GM23338 (cell line): ENCODE measurements around the gene DNAJC11. TPM values are rescaled to one million over a fixed set of nuclear protein-coding genes. Genes with fewer than 3 reads are reported as not detected.

Experiments used
- ATAC-seq: fragments of 200-7000 bp; cut with Tn5 transposase; 3 replicates; pipeline ENCODE4 v1.9.1; 2020
- DNase-seq: peaks from one replicate; pipeline ENCODE4 v3.0.0-alpha.2; 2015; ENCODE audit warnings: low spot score
- H2AFZ ChIP-seq: fragments of 200-600 bp; sonication (generic); 2 replicates; pipeline ENCODE4 v1.8.0; 2016; ENCODE audit warnings: antibody characterized with exemption, mild to moderate bottlenecking, moderate library complexity
- H3F3A ChIP-seq: fragments of 200-600 bp; sonication (generic); replicated peaks from 2 replicates; pipeline ENCODE4 v1.8.0; 2017; ENCODE audit warnings: antibody characterized with exemption, mixed run types, low read depth
- H3K27ac ChIP-seq: fragments of 200-600 bp; sonication (generic); 2 replicates; pipeline ENCODE4 v1.6.1; 2016; ENCODE audit warnings: low read depth
- H3K27me3 ChIP-seq: fragments of 200-600 bp; sonication (generic); 2 replicates; pipeline ENCODE4 v1.8.0; 2016; ENCODE audit warnings: mild to moderate bottlenecking, mixed run types, moderate library complexity; ENCODE audit not compliant: insufficient read depth
- H3K36me3 ChIP-seq: fragments of 200-600 bp; sonication (generic); 2 replicates; pipeline ENCODE4 v1.8.0; 2016; ENCODE audit warnings: mild to moderate bottlenecking; ENCODE audit not compliant: insufficient read depth
- H3K4me1 ChIP-seq: fragments of 200-600 bp; sonication (generic); 2 replicates; pipeline ENCODE4 v1.8.0; 2016; ENCODE audit warnings: mild to moderate bottlenecking, moderate library complexity; ENCODE audit not compliant: insufficient read depth
- H3K4me2 ChIP-seq: fragments of 200-600 bp; sonication (generic); 2 replicates; pipeline ENCODE4 v1.7.1; 2017; ENCODE audit warnings: mixed run types
- H3K4me3 ChIP-seq: fragments of 200-600 bp; sonication (generic); 2 replicates; pipeline ENCODE4 v1.6.1; 2016; ENCODE audit warnings: mixed run types
- H3K79me2 ChIP-seq: fragments of 200-600 bp; sonication (generic); replicated peaks from 2 replicates; pipeline ENCODE4 v1.8.0; 2017; ENCODE audit warnings: mild to moderate bottlenecking; ENCODE audit not compliant: insufficient read depth
- H3K9me2 ChIP-seq: fragments of 200-600 bp; sonication (generic); 2 replicates; pipeline ENCODE4 v1.8.0; 2017; ENCODE audit not compliant: insufficient read depth
- H4K20me1 ChIP-seq: fragments of 200-600 bp; sonication (generic); replicated peaks from 2 replicates; pipeline ENCODE4 v1.8.0; 2017; ENCODE audit warnings: mild to moderate bottlenecking; ENCODE audit not compliant: insufficient read depth
- H3K27ac Mint-ChIP-seq: 2 replicates; pipeline ENCODE4 v1.8.0; 2020; ENCODE audit warnings: inconsistent platforms, mild to moderate bottlenecking, moderate library complexity, mixed read lengths
- H3K27me3 Mint-ChIP-seq: 3 replicates; pipeline ENCODE4 v1.8.0; 2022; ENCODE audit warnings: low read depth, mild to moderate bottlenecking, moderate library complexity, mixed read lengths, inconsistent platforms; ENCODE audit not compliant: insufficient read depth, poor library complexity
- H3K36me3 Mint-ChIP-seq: 3 replicates; pipeline ENCODE4 v1.8.0; 2021; ENCODE audit warnings: low read depth, mild to moderate bottlenecking, inconsistent platforms, moderate library complexity, mixed read lengths
- H3K4me1 Mint-ChIP-seq: 3 replicates; pipeline ENCODE4 v1.8.0; 2020; ENCODE audit warnings: mild to moderate bottlenecking, inconsistent platforms, mixed read lengths
- H3K4me3 Mint-ChIP-seq: 3 replicates; pipeline ENCODE4 v1.8.0; 2021; ENCODE audit warnings: moderate library complexity, mild to moderate bottlenecking, inconsistent platforms, mixed read lengths
- H3K9me3 Mint-ChIP-seq: 3 replicates; pipeline ENCODE4 v1.8.0; 2020; ENCODE audit warnings: moderate library complexity, mild to moderate bottlenecking, inconsistent platforms, mixed read lengths
- CREB1 ChIP-seq: fragments of 250-450 bp; sonication (Bioruptor Pico); IDR thresholded peaks from 2 replicates; pipeline ENCODE4 v1.5.0; 2020; ENCODE audit warnings: low read depth, mild to moderate bottlenecking, moderate library complexity
- CTCF ChIP-seq, 2 experiments: fragments of 200-600 bp in 1 of 2; sonication (generic) in 1 of 2; conservative IDR thresholded peaks; 2 replicates each; pipeline versions ENCODE4 v1.5.1 to v1.6.1; 2016 to 2017; ENCODE audit warnings: antibody characterized with exemption in 2 of 2, low read depth in 2 of 2, mild to moderate bottlenecking in 2 of 2, moderate library complexity in 1 of 2
- ETS1 ChIP-seq: IDR thresholded peaks from 2 replicates; pipeline ENCODE4 v1.6.1; 2016; ENCODE audit warnings: antibody characterized with exemption
- EZH2 ChIP-seq: fragments of 200-600 bp; sonication (generic); IDR thresholded peaks from one replicate; pipeline ENCODE4 v1.8.0; 2017; ENCODE audit warnings: antibody characterized with exemption, mild to moderate bottlenecking, low read depth; ENCODE audit not compliant: unreplicated experiment
- EZH2phosphoT487 ChIP-seq: fragments of 200-600 bp; sonication (generic); IDR thresholded peaks from one replicate; pipeline ENCODE4 v1.8.1; 2018; ENCODE audit warnings: antibody characterized with exemption; ENCODE audit not compliant: unreplicated experiment
- JUNB ChIP-seq: IDR thresholded peaks from one replicate; pipeline ENCODE4 v1.6.1; 2016; ENCODE audit warnings: antibody characterized with exemption; ENCODE audit not compliant: unreplicated experiment
- NANOG ChIP-seq: IDR thresholded peaks from 2 replicates; pipeline ENCODE4 v1.6.1; 2016; ENCODE audit warnings: antibody characterized with exemption, borderline replicate concordance
- POLR2AphosphoS5 ChIP-seq: IDR thresholded peaks from 2 replicates; pipeline ENCODE4 v1.6.1; 2016; ENCODE audit warnings: antibody characterized with exemption, low read depth
- REST ChIP-seq: IDR thresholded peaks from one replicate; pipeline ENCODE4 v1.6.1; 2018; ENCODE audit warnings: antibody characterized with exemption; ENCODE audit not compliant: unreplicated experiment
- STAT1 ChIP-seq: IDR thresholded peaks from one replicate; pipeline ENCODE4 v1.6.1; 2016; ENCODE audit warnings: antibody characterized with exemption; ENCODE audit not compliant: unreplicated experiment
- ZNF114 ChIP-seq: fragments of 250-450 bp; sonication (Bioruptor Pico); IDR thresholded peaks from 2 replicates; pipeline ENCODE4 v1.5.0; 2020; ENCODE audit warnings: mild to moderate bottlenecking, moderate library complexity
- ZNF331 ChIP-seq: fragments of 250-450 bp; sonication (Bioruptor Pico); IDR thresholded peaks from 2 replicates; pipeline ENCODE4 v1.5.0; 2020; ENCODE audit warnings: low read depth, mild to moderate bottlenecking, moderate library complexity
- ZNF462 ChIP-seq: fragments of 250-450 bp; sonication (Bioruptor Pico); IDR thresholded peaks from 2 replicates; pipeline ENCODE4 v1.5.0; 2020; ENCODE audit warnings: mild to moderate bottlenecking, moderate library complexity
- polyA plus RNA-seq: library from polyadenylated mRNA; unstranded; fragments of >200 nt; fragmentation: Nextera tagmentation; extraction: Ambion mirVana; gene quantifications from 2 replicates; pipeline ENCODE4 v1.2.1, GENCODE V29; 2016
- total RNA-seq: library from RNA; depleted of rRNA; stranded (reverse); fragments of >200 nt; shearing (Covaris generic); gene quantifications from 2 replicates; pipeline ENCODE4 v1.2.3, GENCODE V29; 2014

DNAJC11 gene
- total and polyA plus RNA-seq, 2 experiments from 2014 or later = 48.4 to 67.2 TPM

- peaks cover 10% of the 10 kb centered on the region; the same call in 1 of the 2 replicates for H3K79me2 ChIP-seq
- H3K9me3 Mint-ChIP-seq = no peaks in the 10 kb centered on the region
- H3K4me1 Mint-ChIP-seq = peaks cover 7% of the 10 kb centered on the region
- peaks cover 5% of the 10 kb centered on the region; the same call in 1 of the 2 replicates for H4K20me1 ChIP-seq
- H3K4me2 ChIP-seq = no peak overlapping the region
- no peak overlapping the region for H3K27ac ChIP-seq
- H3K4me3 ChIP-seq = no peak overlapping the region
- H3K4me1 ChIP-seq = 0 out of 2 replicates have a peak, but pooled peaks cover 2% of the 10 kb centered on the region
- DNase-seq (no peak), ATAC-seq (no peak)
- H2AFZ ChIP-seq = no peak overlapping the region
- H3K36me3 ChIP-seq = no peaks in the 10 kb centered on the region
- no peaks in the 10 kb centered on the region for H3K9me2 ChIP-seq
- no peak for TF ChIP-seq ZNF114
- TF ChIP-seq NANOG = no peak
- no peak for TF ChIP-seq POLR2AphosphoS5
- TF ChIP-seq ZNF462 = no peak
- no peak for TF ChIP-seq EZH2phosphoT487
- no peak for TF ChIP-seq STAT1
- TF ChIP-seq EZH2 = no peak
- TF ChIP-seq REST = no peak
- TF ChIP-seq ZNF331 (CRISPR knock-in tag) = no peak
- TF ChIP-seq CREB1 (CRISPR knock-in tag) = no peak
- no peak for TF ChIP-seq CTCF (conservative IDR thresholded peaks at IDR 0.05; ENCODE audit: low read depth in 2 of 2)
- TF ChIP-seq ETS1 = no peak
- no peak for TF ChIP-seq JUNB
- peak overlapping the region; percentile 31; the same call in 1 of the 2 replicates for H3K27ac Mint-ChIP-seq
- H3K27me3 Mint-ChIP-seq = peaks cover 19% of the 10 kb centered on the region
- peaks cover 14% of the 10 kb centered on the region; the same call in 1 of the 2 replicates for H3F3A ChIP-seq
- H3K4me3 Mint-ChIP-seq = no peak overlapping the region
- peaks cover 18% of the 10 kb centered on the region for H3K36me3 Mint-ChIP-seq
- H3K27me3 ChIP-seq = no peaks in the 10 kb centered on the region
Measured at GRCh38 chr1:6585841-6586240, 115.8 kb downstream of the DNAJC11 start.
